CD4-positive, alpha-beta T cell treated with Interleukin-12 subunit alpha and Interleukin-12 subunit beta, for 1 hour (primary cell): Measurements from ENCODE around the gene NUP85.
"Not testable (repeated sequence)": the region's sequence is repeated elsewhere in the genome, so short reads cannot be mapped to it uniquely, and the experiment has no call there.

Source experiments
- DNase-seq: peaks from one replicate; pipeline ENCODE4 v3.0.0-alpha.2; 2020

NUP85 gene

DNA sequence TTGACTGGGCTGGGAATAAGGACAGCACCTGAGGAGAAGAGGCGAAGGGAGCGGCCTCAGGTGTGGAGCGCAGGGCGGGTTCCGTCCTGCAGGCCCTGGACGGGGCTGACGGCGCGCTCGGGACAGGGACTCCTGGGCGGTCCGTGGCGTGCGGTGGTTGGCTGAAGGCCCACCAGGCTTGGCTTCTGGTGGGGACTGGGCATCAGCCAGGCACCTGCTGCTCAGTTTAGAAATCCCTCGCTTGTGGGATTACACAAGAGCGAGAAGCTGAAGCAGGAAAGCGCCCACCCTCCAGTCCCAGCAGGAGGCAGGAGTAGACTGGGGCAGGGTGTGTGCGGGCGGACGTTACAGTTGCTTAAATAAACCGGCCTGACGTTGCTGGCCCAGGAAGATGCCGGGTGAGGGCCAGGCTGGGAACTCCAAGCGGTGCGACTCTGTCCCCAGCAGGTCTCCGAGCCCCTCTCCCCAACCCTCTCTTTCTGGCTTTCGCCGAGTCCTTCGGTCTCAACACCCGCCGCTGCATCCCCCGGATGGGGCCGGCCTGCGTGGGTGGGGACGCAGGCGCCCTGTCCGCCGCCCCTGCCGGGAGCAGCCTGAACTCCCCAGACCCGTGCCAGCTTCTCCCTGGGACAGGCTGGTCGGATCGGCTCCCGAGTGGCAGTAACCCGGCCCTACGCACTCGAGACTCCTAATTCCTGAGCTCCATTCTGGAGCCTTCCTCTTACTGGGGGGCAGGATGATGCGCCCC is 64.9 kb downstream of the NUP85 start:
- peak; percentile 49 for DNase-seq

DNA sequence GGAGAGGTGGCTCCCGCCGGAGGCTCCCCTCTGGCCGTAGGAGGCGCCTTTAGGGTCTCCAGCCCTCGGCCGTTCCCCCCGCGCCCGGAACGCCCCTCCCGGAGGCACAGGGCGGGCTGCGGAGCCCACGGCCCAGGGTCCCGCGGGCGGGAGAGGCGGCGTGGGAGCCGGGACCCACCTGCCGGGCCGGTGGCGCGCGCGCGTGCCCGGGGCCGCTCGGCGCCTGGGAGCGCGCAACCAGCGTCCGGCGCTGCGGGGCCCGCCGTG is 65.4 kb downstream of the NUP85 start, which contains the start of gene MIF4GD:
Gene MIF4GD (minus strand): TSS at position 266 of the 267 bp plus-strand sequence. CDS start 1,036 bp downstream, outside the sequence.
- no peak for DNase-seq

DNA sequence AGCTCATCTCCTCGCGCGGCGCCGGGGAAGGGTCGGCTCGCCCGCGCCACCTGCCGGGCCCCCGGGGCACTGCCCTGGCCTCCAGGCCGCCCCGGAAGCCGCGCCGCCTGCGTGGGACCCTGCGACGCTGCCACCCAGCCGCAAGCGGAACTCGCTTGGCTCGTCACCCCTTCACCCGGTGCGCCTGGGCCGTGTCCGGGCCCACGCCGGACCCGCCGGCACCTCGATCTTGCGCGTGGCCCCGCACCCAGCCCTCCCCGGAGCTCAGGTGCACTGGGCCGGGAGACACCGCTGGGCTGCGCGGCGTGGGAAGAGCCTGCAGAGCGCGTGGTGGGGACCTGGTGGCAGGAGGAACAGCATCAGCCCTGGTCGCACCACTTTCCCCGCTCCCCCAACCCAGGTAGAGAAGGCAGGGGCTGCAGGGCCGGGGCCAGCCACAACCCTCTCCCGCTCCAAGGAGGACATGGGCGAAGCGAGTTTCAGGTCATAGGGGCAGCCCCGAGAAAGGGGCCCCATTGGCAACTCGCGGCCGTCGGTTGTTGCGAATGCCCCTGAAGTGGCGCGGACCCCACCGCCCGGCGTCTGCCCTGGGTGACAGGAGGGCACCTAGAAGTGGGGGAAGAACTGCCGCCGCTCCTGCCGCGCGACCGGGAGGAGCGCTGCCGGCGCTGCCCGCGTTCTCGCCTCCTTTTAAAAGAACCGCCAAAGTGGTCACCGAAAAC is 65.9 kb downstream of the NUP85 start:
- peak; percentile 92 for DNase-seq

- DNase-seq = no peak
Measured at GRCh38 chr17:75271955-75272847, 66.7 kb downstream of the NUP85 start.

GRCh38 chr17:75272848-75273184 is 67.3 kb downstream of the NUP85 start:
- DNase-seq = no peak

GRCh38 chr17:75273977-75274708 is 68.7 kb downstream of the NUP85 start:
- DNase-seq = no peak

GRCh38 chr17:75277664-75278071 is 72.2 kb downstream of the NUP85 start:
- DNase-seq = no peak

GRCh38 chr17:75280189-75280588 is 74.7 kb downstream of the NUP85 start:
- not testable (repeated sequence) for DNase-seq

DNA sequence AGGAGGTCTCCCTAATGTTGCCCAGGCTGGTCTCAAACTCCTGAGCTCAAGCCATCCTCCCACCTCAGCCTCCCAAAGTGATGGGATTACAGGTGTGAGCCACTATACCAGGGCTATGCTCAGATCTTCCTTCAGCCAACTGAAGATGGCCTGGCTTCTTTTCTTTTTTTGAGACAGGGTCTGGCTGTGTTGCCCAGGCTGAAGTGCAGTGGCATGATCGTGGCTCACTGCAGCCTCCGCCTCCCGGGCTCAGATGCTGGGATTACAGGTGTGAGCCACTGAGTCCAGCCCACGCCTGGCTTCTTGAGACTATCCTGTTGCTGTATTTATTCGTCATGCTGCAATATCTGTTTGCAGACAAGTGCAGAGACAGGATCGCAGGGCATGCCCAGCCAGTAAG is 79.6 kb downstream of the NUP85 start:
- DNase-seq = no peak
